Measurements from ENCODE around the gene CASP7.

The CASP7 gene

DNA sequence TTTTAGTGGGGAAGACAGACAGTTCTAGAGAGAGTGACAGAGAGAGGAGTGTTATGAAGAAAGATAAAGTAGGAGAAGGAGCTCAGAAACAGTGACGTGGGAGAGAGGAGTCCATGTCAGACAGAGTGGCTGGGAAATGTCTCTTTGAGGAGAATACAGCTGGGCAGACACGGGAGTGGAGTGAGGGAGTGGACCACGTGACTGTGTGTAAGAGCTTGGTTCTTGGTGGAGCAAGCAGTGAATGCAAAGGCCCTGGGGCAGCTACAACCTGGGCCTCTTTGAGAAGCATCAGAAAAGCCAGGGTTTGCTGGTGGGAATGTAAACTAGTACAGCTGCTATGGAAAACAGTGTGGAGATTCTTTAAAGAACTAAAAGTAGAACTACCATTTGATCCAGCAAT lies 59.9 kb downstream of the CASP7 start:
- TF ChIP-seq, protein P1, sequence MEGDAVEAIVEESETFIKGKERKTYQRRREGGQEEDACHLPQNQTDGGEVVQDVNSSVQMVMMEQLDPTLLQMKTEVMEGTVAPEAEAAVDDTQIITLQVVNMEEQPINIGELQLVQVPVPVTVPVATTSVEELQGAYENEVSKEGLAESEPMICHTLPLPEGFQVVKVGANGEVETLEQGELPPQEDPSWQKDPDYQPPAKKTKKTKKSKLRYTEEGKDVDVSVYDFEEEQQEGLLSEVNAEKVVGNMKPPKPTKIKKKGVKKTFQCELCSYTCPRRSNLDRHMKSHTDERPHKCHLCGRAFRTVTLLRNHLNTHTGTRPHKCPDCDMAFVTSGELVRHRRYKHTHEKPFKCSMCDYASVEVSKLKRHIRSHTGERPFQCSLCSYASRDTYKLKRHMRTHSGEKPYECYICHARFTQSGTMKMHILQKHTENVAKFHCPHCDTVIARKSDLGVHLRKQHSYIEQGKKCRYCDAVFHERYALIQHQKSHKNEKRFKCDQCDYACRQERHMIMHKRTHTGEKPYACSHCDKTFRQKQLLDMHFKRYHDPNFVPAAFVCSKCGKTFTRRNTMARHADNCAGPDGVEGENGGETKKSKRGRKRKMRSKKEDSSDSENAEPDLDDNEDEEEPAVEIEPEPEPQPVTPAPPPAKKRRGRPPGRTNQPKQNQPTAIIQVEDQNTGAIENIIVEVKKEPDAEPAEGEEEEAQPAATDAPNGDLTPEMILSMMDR (IDR thresholded peaks at IDR 0.05; ENCODE audit: control extremely low read depth, extremely low read depth, low read depth, missing control alignments), result no peak
- ChIA-PET CTCF (interaction anchor here (0.7 to 1.9 kb wide), 3 partner anchors 11 to 16 kb away, joined by 3 to 4 read pairs (median 3); partner anchors contain the start of gene PLEKHS1), POLR2A (no interaction called here)
- DNase-seq (ENCODE audit: extremely low spot score), result no peak

DNA sequence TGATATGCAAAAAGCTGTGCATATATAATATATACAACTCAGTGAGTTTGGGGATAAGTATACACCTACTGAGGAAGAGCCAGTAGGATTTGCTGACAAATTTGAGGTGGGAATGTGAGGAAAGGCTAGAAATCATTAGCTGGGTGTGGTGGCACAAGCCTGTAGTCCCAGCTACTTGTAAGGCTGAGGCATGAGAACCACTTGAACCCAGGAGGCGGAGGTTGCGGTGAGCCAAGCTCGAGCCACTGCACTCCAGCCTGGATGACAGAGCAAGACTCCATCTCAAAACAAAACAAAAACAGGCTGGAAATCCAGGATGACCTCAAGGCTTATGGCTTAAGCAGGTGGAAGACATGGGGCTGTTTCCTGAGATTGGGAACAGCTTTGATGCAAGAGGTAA lies 61.1 kb downstream of the CASP7 start:
- ChIA-PET CTCF (interaction anchor here (1.9 kb wide), 1 partner anchor 13 kb away, joined by 4 read pairs; no protein-coding TSS in a partner anchor), POLR2A (no interaction called here)
- no peak for DNase-seq (ENCODE audit: extremely low spot score)
- TF ChIP-seq, protein P1 (IDR thresholded peaks at IDR 0.05; ENCODE audit: control extremely low read depth, extremely low read depth, low read depth, missing control alignments), result no peak

DNA sequence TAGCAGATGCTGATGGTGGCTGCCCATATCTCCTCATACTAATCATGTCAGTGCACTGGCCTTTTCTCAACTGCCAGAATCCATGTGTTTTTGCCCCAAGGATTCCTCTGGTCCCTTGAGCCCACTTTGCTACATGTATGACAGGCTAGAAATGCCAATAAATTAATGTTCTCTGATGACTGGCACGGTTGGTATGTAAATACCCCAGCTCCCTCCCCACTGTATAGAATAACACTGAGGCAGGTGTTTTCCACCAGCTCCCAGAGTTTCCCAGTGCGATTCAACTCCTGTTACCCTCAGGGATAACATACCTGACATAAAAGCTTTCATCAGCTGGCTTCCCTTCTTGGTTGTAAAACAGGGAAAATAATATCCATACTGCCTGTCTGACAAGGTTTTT lies 62.8 kb downstream of the CASP7 start:
- ChIA-PET POLR2A (no interaction called here), CTCF (interaction anchor here (0.8 to 1.2 kb wide), 2 partner anchors 9 to 23 kb away, joined by 3 read pairs; partner anchors contain the start of gene PLEKHS1)
- TF ChIP-seq, protein P1 (IDR thresholded peaks at IDR 0.05; ENCODE audit: control extremely low read depth, extremely low read depth, low read depth, missing control alignments), result no peak
- DNase-seq (ENCODE audit: extremely low spot score), result no peak

DNA sequence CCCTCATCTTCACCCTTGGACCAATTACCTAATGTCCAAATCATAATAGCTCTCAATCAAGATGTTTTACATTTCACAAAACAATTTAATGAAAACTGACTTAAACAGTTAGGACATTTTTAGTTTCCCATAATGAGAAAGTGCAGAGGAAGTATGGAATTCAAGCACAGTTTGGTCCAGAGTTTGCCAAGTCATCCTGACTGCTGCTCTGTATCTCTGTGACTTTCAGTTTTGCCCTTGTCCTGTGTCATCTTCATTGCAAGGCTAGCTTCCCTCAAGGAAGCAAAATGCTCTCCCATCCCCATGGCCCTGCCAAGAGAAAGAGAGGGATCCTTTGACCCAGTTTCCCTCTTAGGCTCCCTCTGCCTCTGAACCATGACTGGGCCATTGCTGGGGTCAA lies 63.9 kb downstream of the CASP7 start:
- TF ChIP-seq, protein P1 (IDR thresholded peaks at IDR 0.05; ENCODE audit: control extremely low read depth, extremely low read depth, low read depth, missing control alignments), result no peak
- no peak for DNase-seq (ENCODE audit: extremely low spot score)
- ChIA-PET POLR2A (no interaction called here), CTCF (interaction anchor here (1.2 kb wide), 1 partner anchor 22 kb away, joined by 3 read pairs; no protein-coding TSS in a partner anchor)

DNA sequence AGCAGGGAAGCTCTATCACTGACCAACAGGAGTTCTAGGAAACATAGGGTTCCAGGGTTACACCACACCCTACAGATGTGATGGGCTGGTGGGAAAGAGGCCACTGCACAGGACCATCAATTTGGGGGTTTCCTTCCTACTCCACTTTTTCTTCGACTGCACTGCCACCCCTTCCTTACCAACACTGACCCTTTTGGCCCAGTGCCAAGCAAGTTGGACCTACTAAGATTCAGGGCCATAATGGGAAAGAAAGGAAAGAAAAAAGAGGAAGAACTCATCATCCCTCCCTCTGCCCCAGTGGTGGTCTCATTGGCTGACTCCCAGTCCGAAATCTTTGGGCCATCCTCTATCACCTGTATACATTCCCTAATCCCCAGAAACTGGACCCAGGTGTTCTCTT lies 65.7 kb downstream of the CASP7 start:
- DNase-seq (ENCODE audit: extremely low spot score), result no peak
- TF ChIP-seq, protein P1 (IDR thresholded peaks at IDR 0.05; ENCODE audit: control extremely low read depth, extremely low read depth, low read depth, missing control alignments), result no peak
- POLR2A ChIA-PET, result no interaction called here
- CTCF ChIA-PET, result no interaction called here

DNA sequence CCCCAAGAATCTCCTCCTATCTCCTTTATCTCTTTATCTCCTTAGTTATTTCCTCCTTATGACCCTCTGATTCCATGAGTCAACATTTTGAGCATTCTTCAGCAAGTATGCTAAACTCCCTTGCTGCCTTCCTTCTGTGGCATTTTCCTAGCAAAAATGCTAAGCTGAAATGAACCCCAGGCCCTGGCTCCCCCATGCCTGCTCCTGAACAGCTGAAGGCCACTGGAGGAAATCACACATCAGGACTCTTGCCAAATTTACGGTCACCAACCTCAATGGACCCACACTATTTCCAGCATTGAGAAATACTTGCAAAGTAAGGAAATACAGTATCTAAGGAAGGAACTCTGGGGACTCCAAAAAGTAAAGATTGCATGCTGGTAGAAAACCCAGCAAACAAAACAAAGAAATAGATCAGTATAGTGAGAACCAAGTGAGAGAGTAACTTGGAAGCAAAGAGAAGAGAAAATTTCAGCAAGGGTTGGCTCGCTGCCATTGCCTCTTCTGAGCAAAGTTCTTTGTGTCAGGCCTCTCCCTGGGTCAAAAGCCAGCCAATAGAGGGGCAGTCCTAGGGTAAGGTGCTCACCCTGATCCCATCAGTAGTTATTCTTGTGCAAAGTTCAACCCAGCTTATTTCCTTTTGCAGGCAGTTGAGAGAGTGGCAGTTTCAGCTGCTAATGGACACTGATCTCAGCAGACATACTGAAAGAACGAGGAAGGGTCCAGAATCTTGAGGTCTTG lies 66.7 kb downstream of the CASP7 start:
- CTCF ChIA-PET, result no interaction called here
- DNase-seq (ENCODE audit: extremely low spot score), result no peak
- TF ChIP-seq, protein P1 (IDR thresholded peaks at IDR 0.05; ENCODE audit: control extremely low read depth, extremely low read depth, low read depth, missing control alignments), result no peak
- POLR2A ChIA-PET, result no interaction called here

Measured in GM10248 (cell line).